Panc1 (cell line): ENCODE data around the gene SYNPO. TPM values are rescaled to one million over a fixed set of nuclear protein-coding genes. Genes with fewer than 3 reads are reported as not detected.

Source experiments
- ATAC-seq: fragments of 200-7000 bp; cut with Tn5 transposase; 2 replicates; pipeline ENCODE4 v1.9.1; 2020; ENCODE audit warnings: mild to moderate bottlenecking, moderate library complexity
- BruUV-seq: library from RNA; stranded (reverse); fragments of 400-500 nt; replicated peaks from 2 replicates; lab custom pipeline; 2021; lab: Mats Ljungman, UMichigan
- CTCF ChIA-PET: fragments of 300-600 bp; sonication (Branson Sonifier 250); formaldehyde crosslinking; loops from one replicate; lab custom pipeline; 2022; ENCODE audit warnings: antibody characterized with exemption; lab: Charles Lee
- POLR2A ChIA-PET: fragments of 300-600 bp; sonication (Branson Sonifier 250); formaldehyde crosslinking; loops from one replicate; lab custom pipeline; 2022; ENCODE audit warnings: antibody characterized with exemption; lab: Charles Lee
- DNase-seq: peaks from one replicate; pipeline ENCODE4 v3.0.0-alpha.2; 2010; ENCODE audit warnings: low read depth, low spot score
- H3K27ac ChIP-seq: 2 replicates; pipeline ENCODE4 v1.5.1; 2011; ENCODE audit warnings: mild to moderate bottlenecking, low read length, inconsistent platforms
- H3K27me3 ChIP-seq: fragments of 200-500 bp; sonication (Bioruptor generic); 2 replicates; pipeline ENCODE4 v1.6.0; 2014; ENCODE audit warnings: low read length, inconsistent platforms; ENCODE audit not compliant: control insufficient read depth, insufficient read depth
- H3K36me3 ChIP-seq: fragments of 200-500 bp; sonication (Bioruptor generic); 2 replicates; pipeline ENCODE4 v1.5.1; 2014; ENCODE audit warnings: inconsistent platforms, mild to moderate bottlenecking, low read length, moderate library complexity; ENCODE audit not compliant: control insufficient read depth, insufficient read depth
- H3K4me1 ChIP-seq: 2 replicates; pipeline ENCODE4 v1.5.1; 2011; ENCODE audit warnings: inconsistent platforms, mild to moderate bottlenecking, low read length, moderate library complexity; ENCODE audit not compliant: control insufficient read depth, insufficient read depth
- H3K4me3 ChIP-seq, 2 experiments: 2 replicates each; pipeline ENCODE4 v1.5.1; 2011 to 2012; ENCODE audit warnings: low read depth in 2 of 2, low read length in 2 of 2, mild to moderate bottlenecking in 2 of 2, inconsistent platforms in 1 of 2, moderate library complexity in 1 of 2
- H3K9me3 ChIP-seq: fragments of 200-500 bp; sonication (Bioruptor generic); 2 replicates; pipeline ENCODE4 v1.5.1; 2014; ENCODE audit warnings: low read depth, mild to moderate bottlenecking, inconsistent platforms, low read length, moderate library complexity; ENCODE audit not compliant: control insufficient read depth, insufficient read depth
- POLR2AphosphoS5 ChIP-seq: IDR thresholded peaks from 2 replicates; pipeline ENCODE4 v1.6.1; 2012; ENCODE audit warnings: mild to moderate bottlenecking, low read depth, low read length, moderate library complexity
- REST ChIP-seq, 2 experiments: IDR thresholded peaks; 2 replicates each; pipeline ENCODE4 v1.6.1; 2011 to 2012; ENCODE audit warnings: low read depth in 2 of 2, control low read depth in 1 of 2, low read length in 1 of 2, mild to moderate bottlenecking in 1 of 2, moderate library complexity in 1 of 2; ENCODE audit not compliant: insufficient read depth in 1 of 2
- SIN3A ChIP-seq: IDR thresholded peaks from 2 replicates; pipeline ENCODE4 v1.6.1; 2012; ENCODE audit warnings: low read depth, mild to moderate bottlenecking, low read length, moderate library complexity, borderline replicate concordance; ENCODE audit not compliant: insufficient read depth
- TCF7L2 ChIP-seq: IDR thresholded peaks from 2 replicates; pipeline ENCODE4 v1.6.1; 2011; ENCODE audit warnings: mild to moderate bottlenecking, low read depth, low read length, inconsistent platforms
- in situ Hi-C: cut with HindIII; loops from 2 replicates; pipeline ENCODE4 v1.10.0; 2016; ENCODE audit warnings: low sequenced_read_pairs, low pct_unique_long_range_greater_than_20kb
- intact Hi-C: fragments of 100-400 bp; cut with micrococcal nuclease; formaldehyde crosslinking; loops from one replicate; pipeline ENCODE4 v1.10.0; 2022; ENCODE audit not compliant: unreplicated experiment
- total RNA-seq: library from RNA; stranded (reverse); gene quantifications from one replicate; pipeline ENCODE4 v1.2.1, GENCODE V29; 2021; ENCODE audit not compliant: unreplicated experiment
- TF ChIP-seq, protein P1 (sequence below): fragments of 450-650 bp; IDR thresholded peaks from 2 replicates; pipeline ENCODE4 v1.5.1; 2017; ENCODE audit warnings: mild to moderate bottlenecking

Gene SYNPO
- total RNA-seq, 1 experiment from 2014 or later = 82.8 TPM

DNA sequence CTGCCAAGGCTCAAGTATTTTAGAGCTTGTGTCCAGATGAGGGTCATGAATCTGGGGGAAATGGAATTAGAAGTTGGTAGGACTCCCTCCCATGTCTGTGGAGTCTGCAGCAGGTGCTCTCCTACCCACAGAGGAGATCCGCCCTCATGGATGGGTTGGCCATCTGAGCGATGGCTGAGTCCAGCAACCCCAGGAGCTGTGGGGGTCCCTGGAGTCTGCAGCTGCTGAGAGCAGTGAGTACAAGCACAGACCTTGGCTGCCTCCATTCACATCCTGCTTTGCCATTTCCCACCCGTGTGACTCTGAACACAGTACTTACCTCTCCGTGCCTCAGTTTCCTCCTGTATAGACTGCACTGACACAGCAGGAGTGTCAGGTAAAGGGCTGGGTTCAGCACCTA, 25.8 kb upstream of the SYNPO start:
- intact Hi-C loops = no loop called here
- CTCF ChIA-PET = no interaction called here

GRCh38 chr5:150615141-150615699, 25.2 kb upstream of the SYNPO start:
- Histone ChIP-seq H3K27me3 (no peaks in the 10 kb centered on the region), H3K9me3 (no peaks in the 10 kb centered on the region), H3K27ac (peak overlapping the region; percentile 48; the same call in 1 of the 2 replicates), H3K36me3 (no peaks in the 10 kb centered on the region), H3K4me3 (no peak overlapping the region), H3K4me1 (peaks cover 39% of the 10 kb centered on the region)
- intact Hi-C loops (no loop called here), in situ Hi-C loops (no loop called here)
- DNase-seq (no peak), ATAC-seq (no peak)
- TF ChIP-seq TCF7L2 = no peak
- TF ChIP-seq SIN3A = no peak
- TF ChIP-seq REST (IDR thresholded peaks at IDR 0.05; ENCODE audit: insufficient read depth in 1 of 2, low read depth in 2 of 2, low read length in 1 of 2) = no peak
- no peak for TF ChIP-seq POLR2AphosphoS5
- TF ChIP-seq, protein P1, sequence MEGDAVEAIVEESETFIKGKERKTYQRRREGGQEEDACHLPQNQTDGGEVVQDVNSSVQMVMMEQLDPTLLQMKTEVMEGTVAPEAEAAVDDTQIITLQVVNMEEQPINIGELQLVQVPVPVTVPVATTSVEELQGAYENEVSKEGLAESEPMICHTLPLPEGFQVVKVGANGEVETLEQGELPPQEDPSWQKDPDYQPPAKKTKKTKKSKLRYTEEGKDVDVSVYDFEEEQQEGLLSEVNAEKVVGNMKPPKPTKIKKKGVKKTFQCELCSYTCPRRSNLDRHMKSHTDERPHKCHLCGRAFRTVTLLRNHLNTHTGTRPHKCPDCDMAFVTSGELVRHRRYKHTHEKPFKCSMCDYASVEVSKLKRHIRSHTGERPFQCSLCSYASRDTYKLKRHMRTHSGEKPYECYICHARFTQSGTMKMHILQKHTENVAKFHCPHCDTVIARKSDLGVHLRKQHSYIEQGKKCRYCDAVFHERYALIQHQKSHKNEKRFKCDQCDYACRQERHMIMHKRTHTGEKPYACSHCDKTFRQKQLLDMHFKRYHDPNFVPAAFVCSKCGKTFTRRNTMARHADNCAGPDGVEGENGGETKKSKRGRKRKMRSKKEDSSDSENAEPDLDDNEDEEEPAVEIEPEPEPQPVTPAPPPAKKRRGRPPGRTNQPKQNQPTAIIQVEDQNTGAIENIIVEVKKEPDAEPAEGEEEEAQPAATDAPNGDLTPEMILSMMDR = no peak
- BruUV-seq = no TSS peak
- ChIA-PET CTCF (no interaction called here), POLR2A (no interaction called here)

More for the DNA sequence above, 25.8 kb upstream of the SYNPO start:
- H3K36me3 ChIP-seq = no peaks in the 10 kb centered on the region
- POLR2A ChIA-PET = no interaction called here
- no peak overlapping the region for H3K4me3 ChIP-seq
- no peak for DNase-seq
- in situ Hi-C loops = no loop called here
- no peak for ATAC-seq
- TF ChIP-seq POLR2AphosphoS5 (no peak), REST (IDR thresholded peaks at IDR 0.05; ENCODE audit: insufficient read depth in 1 of 2, low read depth in 2 of 2, low read length in 1 of 2) (no peak), SIN3A (no peak)
- no peaks in the 10 kb centered on the region for H3K9me3 ChIP-seq
- H3K4me1 ChIP-seq = peaks cover 39% of the 10 kb centered on the region
- no TSS peak for BruUV-seq
- H3K27me3 ChIP-seq = no peaks in the 10 kb centered on the region
- peak overlapping the region; percentile 48; the same call in 1 of the 2 replicates for H3K27ac ChIP-seq
